Right lobe of liver (tissue), 6 donors: ENCODE data around the gene INAFM2. TPM values are rescaled to one million over a fixed set of nuclear protein-coding genes. Genes with fewer than 3 reads are reported as not detected.

Source experiments
- ATAC-seq, 4 donors: fragments of 200-7000 bp; cut with Tn5 transposase; one replicate each; pipeline ENCODE4 v1.9.1; 2020; ENCODE audit warnings: mild to moderate bottlenecking in 4 of 4, moderate library complexity in 4 of 4
- DNase-seq, 3 donors: peaks; one replicate each; pipeline ENCODE4 v3.0.0-alpha.2; 2020
- H3K27ac ChIP-seq, 3 donors: fragments of 200-600 bp; one replicate each; pipeline ENCODE4 v1.8.0; 2022
- H3K27me3 ChIP-seq, 2 donors: fragments of 200-600 bp; one replicate each; pipeline ENCODE4 v1.8.0; 2022
- H3K36me3 ChIP-seq, 4 donors: fragments of 200-600 bp; sonication (generic) in 1 of 4; one replicate each; pipeline versions ENCODE4 v1.5.1 to v1.8.0; 2017 to 2022; ENCODE audit warnings: control low read depth in 1 of 4
- H3K4me1 ChIP-seq, 4 donors: fragments of 200-600 bp; sonication (generic) in 1 of 4; one replicate each; pipeline versions ENCODE4 v1.5.1 to v1.8.0; 2017 to 2022; ENCODE audit warnings: control low read depth in 1 of 4
- H3K4me3 ChIP-seq, 3 donors: fragments of 200-600 bp; one replicate each; pipeline ENCODE4 v1.8.0; 2022
- H3K9me3 ChIP-seq, 4 donors: fragments of 200-600 bp; sonication (generic) in 1 of 4; one replicate each; pipeline versions ENCODE4 v1.5.1 to v1.8.0; 2017 to 2022; ENCODE audit warnings: control low read depth in 1 of 4
- CTCF ChIP-seq, 4 donors: fragments of 200-600 bp in 3 of 4; fragments of 450-650 bp in 1 of 4; IDR thresholded peaks; one replicate each; pipeline versions ENCODE4 v1.5.1 to v1.8.0; 2016 to 2022; ENCODE audit warnings: antibody characterized with exemption in 4 of 4, mild to moderate bottlenecking in 2 of 4
- POLR2A ChIP-seq: fragments of 450-650 bp; IDR thresholded peaks from one replicate; pipeline ENCODE4 v1.6.1; 2017; ENCODE audit warnings: antibody characterized with exemption, mild to moderate bottlenecking
- WGBS: methylation state at CpG from one replicate; pipeline ENCODE4 v1.1.6; 2018; ENCODE audit warnings: low coverage, low lambda C conversion rate; ENCODE audit not compliant: insufficient coverage; ENCODE audit errors: missing lambda C conversion rate; 5-methylcytosine and 5-hydroxymethylcytosine counted together
- intact Hi-C, 2 donors: fragments of 100-400 bp; cut with DNase I; formaldehyde crosslinking; loops; one replicate each; pipeline versions ENCODE4 v1.11.2 to v1.14.1; 2022
- total RNA-seq, 6 experiments: library from RNA; depleted of rRNA in 2 of 6; stranded (reverse); fragments of >200 nt in 2 of 6; fragmentation: NEBNext Ultra II Directional in 3 of 6; extraction: Animal tissue kit (Norgen Biotek cat#: 25700) in 3 of 6; gene quantifications; one replicate each; pipeline versions ENCODE4 v1.1.0 to v1.2.4, GENCODE V29; 2016 to 2023
- donor health status: DM: no; HTN: yes; CAD: no.
- donor health status: DM: no; HTN: no; CAD: no.
- donor health status: DM: no; HTN: no; CAD: no.
- donor health status: DM: no; HTN: yes; CAD: no.
- donor health status: DM: no; HTN: yes; CAD: no.

The INAFM2 gene
- total RNA-seq, 6 experiments from 2014 or later: 4.6 to 8.7 (median 5.8) TPM

DNA sequence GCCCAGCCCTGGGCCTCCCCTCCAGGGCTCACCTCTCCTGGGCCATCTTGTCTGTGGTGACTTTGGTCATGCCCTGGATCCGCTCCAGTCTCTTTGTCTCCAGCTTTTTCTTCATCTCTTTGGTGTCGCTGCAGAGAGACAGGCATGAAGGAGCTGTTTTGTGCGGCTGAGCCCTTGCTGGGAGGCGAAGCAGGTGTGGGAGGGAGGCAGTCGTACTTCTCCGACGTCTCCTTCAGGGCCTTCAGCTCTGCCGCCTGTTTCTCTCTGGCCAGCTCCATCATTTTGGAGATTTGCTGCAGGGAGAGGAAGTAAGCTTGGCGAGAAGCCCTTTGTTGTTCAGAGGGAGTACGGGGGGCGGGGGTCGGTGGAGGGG lies 33.0 kb upstream of the INAFM2 start:
- Histone ChIP-seq H3K4me3 (no peak overlapping the region), H3K36me3 (no peaks in the 10 kb centered on the region), H3K9me3 (no peaks in the 10 kb centered on the region), H3K4me1 (peaks cover 0 to 13% (median 0%) of the 10 kb centered on the region in 4 donors), H3K27me3 (no peaks in the 10 kb centered on the region), H3K27ac (no peak overlapping the region)
- 57% methylated on average over 9 of the region's 12 CpGs for WGBS
- ATAC-seq (no peak), DNase-seq (no peak)
- TF ChIP-seq CTCF (IDR thresholded peaks at IDR 0.05) (no peak), POLR2A (no peak)
- intact Hi-C loops: no loop called here

DNA sequence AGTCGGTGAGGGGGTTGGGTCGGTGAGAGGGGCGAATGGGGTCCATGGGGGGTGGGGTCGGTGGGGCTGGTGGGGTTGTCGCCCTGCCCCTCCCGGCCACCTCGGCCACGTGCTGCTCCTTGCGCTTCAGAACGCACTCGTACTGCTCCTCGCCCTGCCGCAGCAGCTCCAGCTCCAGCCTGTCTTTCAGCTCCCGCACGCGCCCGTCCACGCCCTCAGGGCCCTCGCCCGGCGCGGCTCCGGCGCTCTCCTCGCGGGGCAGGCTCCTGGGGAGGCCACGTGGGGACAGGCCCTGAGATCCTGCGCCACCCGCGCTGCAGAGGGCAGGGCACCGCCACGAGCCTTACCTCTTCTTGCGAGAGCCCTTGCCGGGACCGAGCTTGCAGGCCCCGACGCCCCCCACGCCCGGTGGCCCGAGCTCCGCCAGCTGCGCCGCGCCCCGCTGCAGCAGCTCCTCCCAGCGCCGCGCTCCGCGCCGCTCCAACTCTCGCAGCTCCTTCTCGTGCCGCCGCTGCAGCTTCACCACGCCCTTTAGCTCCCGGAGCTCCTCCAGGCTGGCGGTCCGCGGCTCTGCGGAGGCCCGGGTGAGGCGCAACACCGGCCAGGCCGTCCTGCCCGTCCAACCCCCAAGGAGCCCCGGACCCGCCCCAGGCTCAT lies 32.4 kb upstream of the INAFM2 start:
- H3K36me3 ChIP-seq: no peaks in the 10 kb centered on the region
- no CpG with 5 or more reads among the region's 68 CpGs for WGBS
- H3K4me3 ChIP-seq: peak overlapping the region in 2 of 3 donors; percentile 12 to 29
- ATAC-seq (peak; percentile 10 to 53 (median 32)), DNase-seq (no peak)
- no peak overlapping the region for H3K27ac ChIP-seq
- peaks cover 0 to 13% (median 0%) of the 10 kb centered on the region in 4 donors for H3K4me1 ChIP-seq
- intact Hi-C loops: no loop called here
- H3K27me3 ChIP-seq: no peaks in the 10 kb centered on the region
- H3K9me3 ChIP-seq: no peaks in the 10 kb centered on the region
- TF ChIP-seq POLR2A (no peak), CTCF (IDR thresholded peaks at IDR 0.05) (no peak)

- DNase-seq: no peak
- Histone ChIP-seq H3K9me3 (no peaks in the 10 kb centered on the region), H3K27ac (no peak overlapping the region), H3K4me1 (peaks cover 0 to 13% (median 0%) of the 10 kb centered on the region in 4 donors), H3K36me3 (no peaks in the 10 kb centered on the region), H3K27me3 (no peaks in the 10 kb centered on the region), H3K4me3 (no peak overlapping the region)
- intact Hi-C loops: no loop called here
- TF ChIP-seq POLR2A: no peak
- no peak for TF ChIP-seq CTCF (IDR thresholded peaks at IDR 0.05)
- WGBS: 40% methylated on average over 1 of the region's 3 CpGs
- no peak for ATAC-seq
Measured at GRCh38 chr15:40292246-40292645, 31.2 kb upstream of the INAFM2 start.

DNA sequence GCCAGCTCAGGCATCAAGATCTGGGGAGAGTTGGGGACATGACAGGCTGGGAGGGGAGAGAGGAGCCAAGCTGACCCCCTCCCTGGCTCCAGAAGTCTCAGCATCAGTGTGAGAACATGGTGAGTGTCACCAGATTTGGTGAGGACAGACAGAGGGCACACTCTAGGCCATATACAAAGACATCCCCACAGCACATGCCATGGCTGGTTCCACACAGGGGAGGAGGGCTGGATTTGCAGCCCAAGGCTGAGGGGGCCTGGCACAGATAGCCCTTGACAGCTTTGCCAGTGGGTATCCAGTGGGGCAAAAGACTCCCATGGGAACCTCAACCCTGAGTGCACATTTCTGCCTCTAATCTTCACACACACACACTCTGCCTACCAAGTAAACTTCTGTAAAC lies 30.5 kb upstream of the INAFM2 start:
- Histone ChIP-seq H3K9me3 (no peaks in the 10 kb centered on the region), H3K27me3 (no peaks in the 10 kb centered on the region), H3K36me3 (no peaks in the 10 kb centered on the region), H3K4me1 (peaks cover 0 to 13% (median 0%) of the 10 kb centered on the region in 4 donors), H3K27ac (no peak overlapping the region), H3K4me3 (no peak overlapping the region)
- TF ChIP-seq POLR2A (no peak), CTCF (IDR thresholded peaks at IDR 0.05) (no peak)
- ATAC-seq (no peak), DNase-seq (no peak)
- intact Hi-C loops: no loop called here
